ENCODE data around the gene TINCR.

Gene TINCR

DNA sequence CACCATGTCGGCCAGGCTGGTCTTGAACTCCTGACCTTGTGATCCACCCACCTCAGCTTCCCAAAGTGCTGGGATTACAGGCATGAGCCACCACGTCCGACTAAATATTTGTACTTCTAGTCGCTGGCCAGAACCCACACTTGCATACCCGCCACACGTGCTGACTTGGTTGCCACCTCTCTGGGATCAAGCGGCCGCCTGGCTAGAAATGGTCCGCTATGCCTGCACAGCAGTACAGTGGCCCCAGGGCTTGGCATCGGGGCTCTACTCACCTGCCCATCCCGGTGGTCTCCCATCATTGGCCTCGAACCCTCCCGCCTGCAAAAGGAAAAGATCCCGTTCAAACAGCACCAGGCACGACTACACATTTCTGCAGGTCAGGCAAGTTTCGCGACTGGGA lies 23.7 kb upstream of the TINCR start:
- TF ChIP-seq, protein P1, sequence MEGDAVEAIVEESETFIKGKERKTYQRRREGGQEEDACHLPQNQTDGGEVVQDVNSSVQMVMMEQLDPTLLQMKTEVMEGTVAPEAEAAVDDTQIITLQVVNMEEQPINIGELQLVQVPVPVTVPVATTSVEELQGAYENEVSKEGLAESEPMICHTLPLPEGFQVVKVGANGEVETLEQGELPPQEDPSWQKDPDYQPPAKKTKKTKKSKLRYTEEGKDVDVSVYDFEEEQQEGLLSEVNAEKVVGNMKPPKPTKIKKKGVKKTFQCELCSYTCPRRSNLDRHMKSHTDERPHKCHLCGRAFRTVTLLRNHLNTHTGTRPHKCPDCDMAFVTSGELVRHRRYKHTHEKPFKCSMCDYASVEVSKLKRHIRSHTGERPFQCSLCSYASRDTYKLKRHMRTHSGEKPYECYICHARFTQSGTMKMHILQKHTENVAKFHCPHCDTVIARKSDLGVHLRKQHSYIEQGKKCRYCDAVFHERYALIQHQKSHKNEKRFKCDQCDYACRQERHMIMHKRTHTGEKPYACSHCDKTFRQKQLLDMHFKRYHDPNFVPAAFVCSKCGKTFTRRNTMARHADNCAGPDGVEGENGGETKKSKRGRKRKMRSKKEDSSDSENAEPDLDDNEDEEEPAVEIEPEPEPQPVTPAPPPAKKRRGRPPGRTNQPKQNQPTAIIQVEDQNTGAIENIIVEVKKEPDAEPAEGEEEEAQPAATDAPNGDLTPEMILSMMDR (IDR thresholded peaks at IDR 0.05; ENCODE audit: low read depth, low read length, missing control alignments), result no peak
- Histone ChIP-seq H3K27me3 (replicated peaks) (no peaks in the 10 kb centered on the region), H3K4me3 (ENCODE audit: low read depth, low read length) (no peak overlapping the region), H3K36me3 (replicated peaks) (peaks cover 86% of the 10 kb centered on the region), H3K27ac (no peak overlapping the region)
- no peak for DNase-seq
- in situ Hi-C loops (cut with HindIII; ENCODE audit: low pct_ligation_motif_present, low sequenced_read_pairs), result no loop called here

DNA sequence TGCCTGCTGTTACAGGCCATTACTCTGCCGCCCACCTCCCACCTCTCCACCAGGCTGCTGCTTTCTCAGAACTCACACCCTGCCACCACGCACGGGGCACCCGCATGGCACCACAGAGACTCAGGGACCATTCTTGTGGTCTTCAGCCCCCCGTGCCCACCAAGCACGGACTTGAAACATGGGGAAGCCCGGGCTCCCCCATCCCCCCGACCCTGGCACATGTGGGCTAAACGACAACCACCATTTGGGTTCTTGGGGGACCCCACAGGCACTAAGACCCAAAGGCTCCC lies 23.1 kb upstream of the TINCR start:
- Histone ChIP-seq H3K36me3 (replicated peaks) (peaks cover 84% of the 10 kb centered on the region), H3K4me3 (ENCODE audit: low read depth, low read length) (no peak overlapping the region), H3K27ac (no peak overlapping the region), H3K27me3 (replicated peaks) (no peaks in the 10 kb centered on the region)
- TF ChIP-seq, protein P1 (IDR thresholded peaks at IDR 0.05; ENCODE audit: low read depth, low read length, missing control alignments), result no peak
- in situ Hi-C loops (cut with HindIII; ENCODE audit: low pct_ligation_motif_present, low sequenced_read_pairs), result no loop called here
- no peak for DNase-seq

DNA sequence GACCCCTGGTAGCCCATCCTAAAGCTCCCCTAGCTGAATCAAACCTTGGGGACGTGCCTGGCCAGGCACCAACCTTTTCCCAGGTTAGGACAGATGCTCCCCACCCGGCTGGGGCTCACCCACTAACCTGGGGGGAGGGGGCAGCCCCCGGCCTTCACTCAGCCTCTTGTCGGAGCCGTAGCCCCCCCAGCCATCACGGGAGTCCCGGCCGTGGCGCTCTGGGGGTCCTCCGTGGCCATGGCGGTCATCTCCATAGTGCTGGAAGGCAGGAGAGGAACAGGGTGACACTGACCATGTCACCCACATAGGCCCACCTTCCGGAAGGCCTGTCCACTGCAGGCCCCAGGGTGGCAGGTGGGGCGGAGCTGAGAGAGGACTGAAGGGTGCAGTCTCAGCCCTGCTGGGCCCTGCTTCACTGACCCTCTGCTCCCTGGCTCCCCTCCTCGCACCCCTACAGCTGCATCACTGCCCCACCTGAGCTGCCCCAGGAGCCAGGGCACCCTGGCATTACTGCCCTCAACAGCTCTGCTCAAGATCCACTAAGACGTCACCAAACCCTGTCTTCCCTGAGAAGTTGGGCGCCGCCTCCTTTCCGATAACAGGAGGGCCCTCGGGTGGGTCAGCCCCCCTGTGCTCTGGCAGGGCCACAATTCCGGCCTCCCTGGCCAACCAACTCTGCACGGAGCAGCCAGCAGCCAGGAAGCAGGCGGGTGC lies 22.6 kb upstream of the TINCR start:
- no peaks in the 10 kb centered on the region for H3K27me3 ChIP-seq (replicated peaks)
- peaks cover 79% of the 10 kb centered on the region for H3K36me3 ChIP-seq (replicated peaks)
- H3K27ac ChIP-seq, result no peak overlapping the region
- no peak for DNase-seq
- H3K4me3 ChIP-seq (ENCODE audit: low read depth, low read length), result no peak overlapping the region
- in situ Hi-C loops (cut with HindIII; ENCODE audit: low pct_ligation_motif_present, low sequenced_read_pairs), result no loop called here
- TF ChIP-seq, protein P1 (IDR thresholded peaks at IDR 0.05; ENCODE audit: low read depth, low read length, missing control alignments), result no peak

DNA sequence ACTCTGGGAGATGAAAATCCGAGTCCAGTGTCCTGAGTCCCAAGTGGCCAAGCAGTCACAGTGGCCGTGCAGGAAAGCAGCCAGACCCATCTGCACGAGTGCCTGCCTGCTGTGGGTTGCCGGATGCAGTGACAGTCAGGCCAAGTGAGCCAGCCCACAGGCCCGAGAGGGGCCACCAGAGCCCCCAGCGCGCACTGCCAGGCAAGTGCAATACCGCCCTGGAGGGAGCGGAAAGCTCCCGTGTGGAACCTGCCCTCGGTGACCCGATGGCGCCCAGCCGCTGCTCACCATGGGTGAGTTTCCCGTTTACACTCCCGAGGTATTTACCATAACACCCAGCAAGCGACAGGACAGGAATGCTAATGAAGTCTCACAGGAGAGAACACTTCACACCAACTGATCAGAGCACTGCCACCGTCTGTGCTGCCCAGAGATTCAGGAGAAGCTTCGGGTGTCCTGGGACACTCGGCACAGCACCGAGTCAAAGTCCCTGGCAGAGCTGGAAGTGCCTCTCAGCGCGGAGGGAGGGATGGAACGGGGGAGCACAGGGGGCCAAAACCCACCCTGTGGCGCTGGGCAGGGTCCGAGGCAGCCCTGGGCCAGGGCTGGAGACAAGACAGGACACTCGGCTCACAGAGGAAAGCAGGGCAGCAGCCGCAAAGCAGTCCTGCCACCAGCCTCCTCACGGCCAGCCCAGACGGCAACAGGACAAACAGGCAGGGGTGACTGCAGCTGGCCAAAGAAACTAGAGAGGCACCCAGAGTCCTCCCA lies 21.3 kb upstream of the TINCR start:
- in situ Hi-C loops (cut with HindIII; ENCODE audit: low pct_ligation_motif_present, low sequenced_read_pairs), result no loop called here
- H3K27ac ChIP-seq, result no peak overlapping the region
- DNase-seq, result no peak
- peaks cover 68% of the 10 kb centered on the region for H3K36me3 ChIP-seq (replicated peaks)
- TF ChIP-seq, protein P1 (IDR thresholded peaks at IDR 0.05; ENCODE audit: low read depth, low read length, missing control alignments), result no peak
- H3K27me3 ChIP-seq (replicated peaks), result no peaks in the 10 kb centered on the region
- no peak overlapping the region for H3K4me3 ChIP-seq (ENCODE audit: low read depth, low read length)

DNA sequence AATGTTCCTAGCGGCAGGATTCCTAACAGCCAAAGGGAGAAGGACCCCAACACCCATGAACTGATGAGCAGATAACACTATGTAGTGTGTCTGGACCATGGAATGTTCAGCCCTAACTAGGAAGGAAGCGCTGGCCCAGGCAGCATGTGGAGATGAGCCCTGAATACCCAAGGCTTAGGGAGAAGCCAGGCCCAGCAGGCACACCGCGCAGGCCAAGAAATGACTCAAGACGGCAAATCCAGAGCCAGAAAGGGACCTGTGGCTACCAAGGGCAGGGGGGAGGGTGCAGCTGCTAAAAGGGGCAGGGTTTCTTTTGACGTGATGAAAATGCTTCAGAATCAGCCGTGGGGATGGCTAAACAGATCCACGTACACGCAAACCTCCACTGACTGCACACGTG lies 20.7 kb upstream of the TINCR start:
- in situ Hi-C loops (cut with HindIII; ENCODE audit: low pct_ligation_motif_present, low sequenced_read_pairs), result no loop called here
- Histone ChIP-seq H3K36me3 (replicated peaks) (peaks cover 62% of the 10 kb centered on the region), H3K27ac (no peak overlapping the region), H3K4me3 (ENCODE audit: low read depth, low read length) (no peak overlapping the region), H3K27me3 (replicated peaks) (no peaks in the 10 kb centered on the region)
- no peak for DNase-seq
- TF ChIP-seq, protein P1 (IDR thresholded peaks at IDR 0.05; ENCODE audit: low read depth, low read length, missing control alignments), result no peak
